ENCODE data around the gene GNRH2.
"Not testable (repeated sequence)": the region's sequence is repeated elsewhere in the genome, so short reads cannot be mapped to it uniquely, and the experiment has no call there.

Gene GNRH2

GRCh38 chr20:3059489-3059888, 16.1 kb downstream of the GNRH2 start:
- Histone ChIP-seq H3K4me1 (no peaks in the 10 kb centered on the region), H3K79me2 (no peaks in the 10 kb centered on the region), H3K4me2 (ENCODE audit: low read length) (no peak overlapping the region), H3K27ac (no peak overlapping the region), H3K9ac (no peak overlapping the region), H2AFZ (no peak overlapping the region), H3K9me3 (ENCODE audit: control insufficient read depth, low read length) (no peaks in the 10 kb centered on the region), H3K27me3 (ENCODE audit: control insufficient read depth, insufficient read depth, low read length) (no peaks in the 10 kb centered on the region), H3K4me3 (ENCODE audit: low read depth, low read length) (no peak overlapping the region), H3K36me3 (ENCODE audit: control insufficient read depth, insufficient read depth, low read length) (no peaks in the 10 kb centered on the region)
- TF ChIP-seq CTCF (IDR thresholded peaks at IDR 0.05): no peak

GRCh38 chr20:3064119-3064518, 20.7 kb downstream of the GNRH2 start:
- not testable (repeated sequence) for H3K27ac ChIP-seq; H3K9ac ChIP-seq; H3K36me3 ChIP-seq (ENCODE audit: control insufficient read depth, insufficient read depth, low read length); H3K9me3 ChIP-seq (ENCODE audit: control insufficient read depth, low read length); H3K4me1 ChIP-seq; H3K4me3 ChIP-seq (ENCODE audit: low read depth, low read length); H3K4me2 ChIP-seq (ENCODE audit: low read length); H3K27me3 ChIP-seq (ENCODE audit: control insufficient read depth, insufficient read depth, low read length); H3K79me2 ChIP-seq; H2AFZ ChIP-seq

GRCh38 chr20:3067139-3068014, 24.0 kb downstream of the GNRH2 start:
- no peak for TF ChIP-seq CTCF (IDR thresholded peaks at IDR 0.05)
- Histone ChIP-seq H2AFZ (peak overlapping the region; percentile 45), H3K9ac (no peak overlapping the region), H3K4me3 (ENCODE audit: low read depth, low read length) (no peak overlapping the region), H3K9me3 (ENCODE audit: control insufficient read depth, low read length) (no peaks in the 10 kb centered on the region), H3K27me3 (ENCODE audit: control insufficient read depth, insufficient read depth, low read length) (no peaks in the 10 kb centered on the region), H3K36me3 (ENCODE audit: control insufficient read depth, insufficient read depth, low read length) (no peaks in the 10 kb centered on the region), H3K27ac (peak overlapping the region; percentile 27), H3K79me2 (no peaks in the 10 kb centered on the region), H3K4me1 (peaks cover 5% of the 10 kb centered on the region), H3K4me2 (ENCODE audit: low read length) (no peak overlapping the region)

- no peaks in the 10 kb centered on the region for H3K79me2 ChIP-seq
- H3K27ac ChIP-seq: peak overlapping the region; percentile 27
- H3K9me3 ChIP-seq (ENCODE audit: control insufficient read depth, low read length): no peaks in the 10 kb centered on the region
- peaks cover 5% of the 10 kb centered on the region for H3K4me1 ChIP-seq
- no peaks in the 10 kb centered on the region for H3K36me3 ChIP-seq (ENCODE audit: control insufficient read depth, insufficient read depth, low read length)
- no peak overlapping the region for H3K4me3 ChIP-seq (ENCODE audit: low read depth, low read length)
- TF ChIP-seq CTCF (IDR thresholded peaks at IDR 0.05): no peak
- H3K9ac ChIP-seq: no peak overlapping the region
- H3K27me3 ChIP-seq (ENCODE audit: control insufficient read depth, insufficient read depth, low read length): no peaks in the 10 kb centered on the region
- peak overlapping the region; percentile 45 for H2AFZ ChIP-seq
- no peak overlapping the region for H3K4me2 ChIP-seq (ENCODE audit: low read length)
These were observed 24.7 kb downstream of the GNRH2 start for GRCh38 chr20:3068075-3068474.

- Histone ChIP-seq H3K27me3 (ENCODE audit: control insufficient read depth, insufficient read depth, low read length) (no peaks in the 10 kb centered on the region), H3K4me2 (ENCODE audit: low read length) (no peak overlapping the region), H3K79me2 (no peaks in the 10 kb centered on the region), H3K27ac (no peak overlapping the region), H3K4me3 (ENCODE audit: low read depth, low read length) (no peak overlapping the region), H3K36me3 (ENCODE audit: control insufficient read depth, insufficient read depth, low read length) (no peaks in the 10 kb centered on the region), H3K9ac (no peak overlapping the region), H3K4me1 (peaks cover 5% of the 10 kb centered on the region), H2AFZ (no peak overlapping the region), H3K9me3 (ENCODE audit: control insufficient read depth, low read length) (no peaks in the 10 kb centered on the region)
- TF ChIP-seq CTCF (IDR thresholded peaks at IDR 0.05): no peak
These were observed 25.8 kb downstream of the GNRH2 start for GRCh38 chr20:3068986-3069900.

Data from parathyroid adenoma (tissue), 2 donors.